NT2/D1 (cell line): ENCODE results near the gene NADSYN1.
"Not testable (repeated sequence)": the region's sequence is repeated elsewhere in the genome, so short reads cannot be mapped to it uniquely, and the experiment has no call there.

Experiments used
- DNase-seq: peaks from one replicate; pipeline ENCODE4 v3.0.0-alpha.2; 2011; ENCODE audit warnings: low read depth, low spot score
- H3K27me3 ChIP-seq: 2 replicates; pipeline ENCODE4 v1.6.0; 2011; ENCODE audit warnings: mild to moderate bottlenecking; ENCODE audit not compliant: insufficient read length, insufficient read depth
- H3K36me3 ChIP-seq: 2 replicates; pipeline ENCODE4 v1.6.1; 2011; ENCODE audit warnings: mild to moderate bottlenecking, low read length, mixed read lengths; ENCODE audit not compliant: insufficient read depth, insufficient read length
- H3K4me1 ChIP-seq: 2 replicates; pipeline ENCODE4 v1.5.1; 2011; ENCODE audit not compliant: insufficient read depth, insufficient read length
- H3K4me3 ChIP-seq: 2 replicates; pipeline ENCODE4 v1.5.1; 2011; ENCODE audit warnings: low read depth; ENCODE audit not compliant: insufficient read length
- H3K9ac ChIP-seq: 2 replicates; pipeline ENCODE4 v1.6.0; 2011; ENCODE audit warnings: low read depth; ENCODE audit not compliant: insufficient read length
- H3K9me3 ChIP-seq: 2 replicates; pipeline ENCODE4 v1.5.1; 2011; ENCODE audit warnings: mild to moderate bottlenecking, low read length; ENCODE audit not compliant: insufficient read depth
- SUZ12 ChIP-seq: IDR thresholded peaks from 2 replicates; pipeline ENCODE4 v1.6.1; 2011; ENCODE audit not compliant: insufficient read length, insufficient read depth; ENCODE audit errors: extremely low read depth
- YY1 ChIP-seq: IDR thresholded peaks from 2 replicates; pipeline ENCODE4 v1.6.1; 2011; ENCODE audit not compliant: insufficient read length, insufficient read depth
- ZNF274 ChIP-seq: IDR thresholded peaks from 2 replicates; pipeline ENCODE4 v1.6.1; 2011; ENCODE audit warnings: mild to moderate bottlenecking, low read depth, low read length

NADSYN1 gene

DNA sequence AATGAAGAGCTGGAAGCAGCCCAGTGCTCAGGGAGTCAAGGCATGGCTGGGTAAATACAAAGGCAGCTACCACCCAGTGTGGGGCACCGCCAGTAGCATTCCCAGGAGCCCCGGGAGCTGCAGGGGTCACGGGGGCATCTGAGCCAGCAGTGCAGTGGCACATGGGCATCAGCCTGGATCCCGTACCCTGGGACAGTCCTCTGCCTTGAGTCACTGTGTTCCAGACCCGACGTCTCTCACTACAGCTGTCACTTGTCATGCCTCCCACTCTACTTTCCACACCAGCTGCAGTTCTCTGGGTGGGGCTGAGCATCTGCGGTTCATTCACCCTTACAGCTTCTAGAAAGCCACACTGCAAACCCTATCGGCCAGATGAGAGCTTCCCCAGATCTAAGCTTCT lies 34.4 kb upstream of the NADSYN1 start:
- Histone ChIP-seq H3K36me3 (no peaks in the 10 kb centered on the region), H3K4me1 (no peaks in the 10 kb centered on the region), H3K4me3 (no peak overlapping the region), H3K27me3 (no peaks in the 10 kb centered on the region), H3K9me3 (no peaks in the 10 kb centered on the region), H3K9ac (no peak overlapping the region)
- no peak for DNase-seq
- TF ChIP-seq YY1: no peak
- no peak for TF ChIP-seq SUZ12
- TF ChIP-seq ZNF274: no peak

- peak; percentile 78 for DNase-seq
- Histone ChIP-seq H3K36me3 (no peaks in the 10 kb centered on the region), H3K27me3 (no peaks in the 10 kb centered on the region)
Measured at GRCh38 chr11:71420455-71421241, 32.4 kb upstream of the NADSYN1 start.

GRCh38 chr11:71421392-71421950 lies 31.5 kb upstream of the NADSYN1 start:
- no peak overlapping the region for H3K4me3 ChIP-seq
- H3K27me3 ChIP-seq: no peaks in the 10 kb centered on the region
- H3K36me3 ChIP-seq: no peaks in the 10 kb centered on the region
- DNase-seq: no peak
- no peak overlapping the region for H3K9ac ChIP-seq
- H3K4me1 ChIP-seq: no peaks in the 10 kb centered on the region
- no peak for TF ChIP-seq YY1
- TF ChIP-seq ZNF274: no peak
- no peak for TF ChIP-seq SUZ12
- H3K9me3 ChIP-seq: no peaks in the 10 kb centered on the region

More at GRCh38 chr11:71420455-71421241, 32.4 kb upstream of the NADSYN1 start:
- H3K4me3 ChIP-seq: no peak overlapping the region
- H3K9me3 ChIP-seq: no peaks in the 10 kb centered on the region
- TF ChIP-seq YY1: no peak
- no peak for TF ChIP-seq SUZ12
- TF ChIP-seq ZNF274: no peak
- H3K4me1 ChIP-seq: no peaks in the 10 kb centered on the region
- H3K9ac ChIP-seq: no peak overlapping the region

- not testable (repeated sequence) for H3K27me3 ChIP-seq, DNase-seq, H3K4me3 ChIP-seq, H3K36me3 ChIP-seq, H3K9ac ChIP-seq, H3K9me3 ChIP-seq, H3K4me1 ChIP-seq
Measured at GRCh38 chr11:71422318-71422717, 30.7 kb upstream of the NADSYN1 start.

GRCh38 chr11:71423181-71423790 lies 29.7 kb upstream of the NADSYN1 start:
- Histone ChIP-seq H3K9ac (no peak overlapping the region), H3K4me3 (no peak overlapping the region), H3K27me3 (no peaks in the 10 kb centered on the region), H3K9me3 (no peaks in the 10 kb centered on the region), H3K4me1 (no peaks in the 10 kb centered on the region), H3K36me3 (no peaks in the 10 kb centered on the region)
- no peak for TF ChIP-seq ZNF274
- no peak for TF ChIP-seq YY1
- TF ChIP-seq SUZ12: no peak
- no peak for DNase-seq

- H3K27me3 ChIP-seq: no peaks in the 10 kb centered on the region
- H3K9ac ChIP-seq: no peak overlapping the region
- H3K36me3 ChIP-seq: no peaks in the 10 kb centered on the region
- H3K4me3 ChIP-seq: no peak overlapping the region
- DNase-seq: no peak
- H3K9me3 ChIP-seq: no peaks in the 10 kb centered on the region
- TF ChIP-seq ZNF274 (no peak), SUZ12 (no peak), YY1 (no peak)
- no peaks in the 10 kb centered on the region for H3K4me1 ChIP-seq
Measured at GRCh38 chr11:71425409-71425808, 27.6 kb upstream of the NADSYN1 start.

GRCh38 chr11:71425860-71426259 lies 27.1 kb upstream of the NADSYN1 start:
- no peak overlapping the region for H3K4me3 ChIP-seq
- no peak for DNase-seq
- no peak overlapping the region for H3K9ac ChIP-seq
- H3K9me3 ChIP-seq: no peaks in the 10 kb centered on the region
- H3K36me3 ChIP-seq: no peaks in the 10 kb centered on the region
- H3K4me1 ChIP-seq: no peaks in the 10 kb centered on the region
- H3K27me3 ChIP-seq: no peaks in the 10 kb centered on the region
- no peak for TF ChIP-seq YY1
- TF ChIP-seq SUZ12: no peak
- TF ChIP-seq ZNF274: no peak

- Histone ChIP-seq H3K4me3 (no peak overlapping the region), H3K9ac (no peak overlapping the region), H3K9me3 (no peaks in the 10 kb centered on the region), H3K27me3 (no peaks in the 10 kb centered on the region), H3K4me1 (no peaks in the 10 kb centered on the region), H3K36me3 (no peaks in the 10 kb centered on the region)
- no peak for TF ChIP-seq ZNF274
- no peak for TF ChIP-seq YY1
- DNase-seq: no peak
Measured at GRCh38 chr11:71426413-71426812, 26.6 kb upstream of the NADSYN1 start.
